Erythroblast (primary cell): ENCODE measurements around the gene CCDC198.

Experiments used
- DNase-seq, 2 experiments: peaks; one replicate each; lab custom pipeline; 2025; lab: John Stamatoyannopoulos, UW
- GATA1 ChIP-seq: IDR thresholded peaks from 2 replicates; pipeline ENCODE4 v1.6.1; 2011; ENCODE audit warnings: low read depth, mild to moderate bottlenecking, control low read depth, low read length, moderate library complexity
- POLR2A ChIP-seq: IDR thresholded peaks from 2 replicates; pipeline ENCODE4 v1.6.1; 2011; ENCODE audit warnings: mild to moderate bottlenecking, low read length

The CCDC198 gene

GRCh38 chr14:57493467-57494181 lies at the start of gene CCDC198:
TSS of gene CCDC198 (minus strand) at chr14:57493857. CDS start at chr14:57493715, 142 bp downstream.
- no peak for DNase-seq
- TF ChIP-seq POLR2A (no peak), GATA1 (no peak)

GRCh38 chr14:57533214-57533613 lies 39.6 kb upstream of the CCDC198 start:
- peak; percentile 15 to 29 for DNase-seq
- TF ChIP-seq GATA1, result no peak
- TF ChIP-seq POLR2A, result no peak

GRCh38 chr14:57530571-57530970 lies 36.9 kb upstream of the CCDC198 start:
- DNase-seq, result no peak
- no peak for TF ChIP-seq GATA1
- TF ChIP-seq POLR2A, result no peak

- no peak for TF ChIP-seq GATA1
- TF ChIP-seq POLR2A, result no peak
- DNase-seq, result peak; percentile 3 to 5
These were observed 33.3 kb upstream of the CCDC198 start for GRCh38 chr14:57526942-57527341.

GRCh38 chr14:57519043-57519442 lies 25.4 kb upstream of the CCDC198 start:
- TF ChIP-seq GATA1, result no peak
- TF ChIP-seq POLR2A, result no peak
- no peak for DNase-seq

- no peak for DNase-seq
- TF ChIP-seq GATA1 (no peak), POLR2A (no peak)
These were observed 18.6 kb upstream of the CCDC198 start for GRCh38 chr14:57512220-57512619.

- TF ChIP-seq GATA1, result no peak
- no peak for TF ChIP-seq POLR2A
These were observed 15.1 kb upstream of the CCDC198 start for GRCh38 chr14:57508756-57509155.

GRCh38 chr14:57502586-57503254 lies 9.1 kb upstream of the CCDC198 start:
- TF ChIP-seq POLR2A (no peak), GATA1 (no peak)
- no peak for DNase-seq

More at GRCh38 chr14:57508756-57509155, 15.1 kb upstream of the CCDC198 start:
- DNase-seq, result no peak

GRCh38 chr14:57501039-57501557 lies 7.4 kb upstream of the CCDC198 start:
- no peak for DNase-seq
- TF ChIP-seq POLR2A (no peak), GATA1 (no peak)

- no peak for DNase-seq
- TF ChIP-seq GATA1, result no peak
- TF ChIP-seq POLR2A, result no peak
These were observed 5.0 kb upstream of the CCDC198 start for GRCh38 chr14:57498659-57499058.

- TF ChIP-seq GATA1, result no peak
- TF ChIP-seq POLR2A, result no peak
- DNase-seq, result no peak
These were observed 4.4 kb upstream of the CCDC198 start for GRCh38 chr14:57498035-57498434.

GRCh38 chr14:57495416-57495815 lies 1.8 kb upstream of the CCDC198 start:
- no peak for DNase-seq
- TF ChIP-seq POLR2A (no peak), GATA1 (no peak)

GRCh38 chr14:57492859-57493258 lies 798 bp downstream of the CCDC198 start:
- DNase-seq, result no peak
- TF ChIP-seq GATA1, result no peak
- TF ChIP-seq POLR2A, result no peak

GRCh38 chr14:57491640-57492039 lies 2.0 kb downstream of the CCDC198 start:
- no peak for DNase-seq
- TF ChIP-seq GATA1 (no peak), POLR2A (no peak)

GRCh38 chr14:57487771-57488170 lies 5.9 kb downstream of the CCDC198 start:
- no peak for DNase-seq
- no peak for TF ChIP-seq POLR2A
- TF ChIP-seq GATA1, result no peak
